ENCODE data around the gene AOC3. TPM values are rescaled to one million over a fixed set of nuclear protein-coding genes. Genes with fewer than 3 reads are reported as not detected.

The AOC3 gene
- polyA plus RNA-seq, 1 donor: 14.8 TPM

- H3K27me3 ChIP-seq (ENCODE audit: control insufficient read depth, insufficient read depth, low read length): no peaks in the 10 kb centered on the region
- no peak for DNase-seq
- WGBS (ENCODE audit: insufficient coverage, low lambda C conversion rate): no CpG with 5 or more reads among the region's 7 CpGs
- no peaks in the 10 kb centered on the region for H3K9me3 ChIP-seq (ENCODE audit: control insufficient read depth, low read depth, low read length)
- H3K4me1 ChIP-seq (ENCODE audit: control insufficient read depth, insufficient read depth, low read length): no peaks in the 10 kb centered on the region
- H3K36me3 ChIP-seq (ENCODE audit: control insufficient read depth, insufficient read depth, low read length): peaks cover 46% of the 10 kb centered on the region
- no peak overlapping the region for H3K27ac ChIP-seq (ENCODE audit: low read length)
- H3K4me3 ChIP-seq (ENCODE audit: low read length): no peak overlapping the region
Observed at GRCh38 chr17:42821176-42821575, 29.8 kb upstream of the AOC3 start.

GRCh38 chr17:42827472-42827871, 23.5 kb upstream of the AOC3 start:
- Histone ChIP-seq H3K27me3 (ENCODE audit: control insufficient read depth, insufficient read depth, low read length) (no peaks in the 10 kb centered on the region), H3K4me3 (ENCODE audit: low read length) (no peak overlapping the region), H3K9me3 (ENCODE audit: control insufficient read depth, low read depth, low read length) (no peaks in the 10 kb centered on the region), H3K4me1 (ENCODE audit: control insufficient read depth, insufficient read depth, low read length) (no peaks in the 10 kb centered on the region), H3K36me3 (ENCODE audit: control insufficient read depth, insufficient read depth, low read length) (no peaks in the 10 kb centered on the region), H3K27ac (ENCODE audit: low read length) (no peak overlapping the region)
- DNase-seq: no peak
- no CpG with 5 or more reads among the region's 1 CpG for WGBS (ENCODE audit: insufficient coverage, low lambda C conversion rate)

- DNase-seq: no peak
- Histone ChIP-seq H3K4me1 (ENCODE audit: control insufficient read depth, insufficient read depth, low read length) (no peaks in the 10 kb centered on the region), H3K9me3 (ENCODE audit: control insufficient read depth, low read depth, low read length) (no peaks in the 10 kb centered on the region), H3K36me3 (ENCODE audit: control insufficient read depth, insufficient read depth, low read length) (peaks cover 4% of the 10 kb centered on the region), H3K4me3 (ENCODE audit: low read length) (no peak overlapping the region), H3K27ac (ENCODE audit: low read length) (no peak overlapping the region), H3K27me3 (ENCODE audit: control insufficient read depth, insufficient read depth, low read length) (no peaks in the 10 kb centered on the region)
Observed at GRCh38 chr17:42830971-42831370, 20.0 kb upstream of the AOC3 start.

GRCh38 chr17:42832213-42832933, 18.6 kb upstream of the AOC3 start:
- peak overlapping the region; percentile 71 for H3K27ac ChIP-seq (ENCODE audit: low read length)
- no peaks in the 10 kb centered on the region for H3K9me3 ChIP-seq (ENCODE audit: control insufficient read depth, low read depth, low read length)
- H3K4me3 ChIP-seq (ENCODE audit: low read length): peak overlapping the region; percentile 97
- peaks cover 13% of the 10 kb centered on the region for H3K36me3 ChIP-seq (ENCODE audit: control insufficient read depth, insufficient read depth, low read length)
- DNase-seq: no peak
- H3K27me3 ChIP-seq (ENCODE audit: control insufficient read depth, insufficient read depth, low read length): no peaks in the 10 kb centered on the region
- no peaks in the 10 kb centered on the region for H3K4me1 ChIP-seq (ENCODE audit: control insufficient read depth, insufficient read depth, low read length)
- WGBS (ENCODE audit: insufficient coverage, low lambda C conversion rate): 95% methylated on average over 4 of the region's 9 CpGs

GRCh38 chr17:42832934-42833766, 17.8 kb upstream of the AOC3 start, which contains the start of gene PSME3:
Gene PSME3, plus strand, starts transcription at chr17:42833397. Its CDS starts 235 bp downstream, at chr17:42833632.
- no peaks in the 10 kb centered on the region for H3K4me1 ChIP-seq (ENCODE audit: control insufficient read depth, insufficient read depth, low read length)
- peaks cover 20% of the 10 kb centered on the region for H3K36me3 ChIP-seq (ENCODE audit: control insufficient read depth, insufficient read depth, low read length)
- peak within 1 kb of the TSS; percentile 97 for H3K4me3 ChIP-seq (ENCODE audit: low read length)
- no peaks in the 10 kb centered on the region for H3K27me3 ChIP-seq (ENCODE audit: control insufficient read depth, insufficient read depth, low read length)
- H3K9me3 ChIP-seq (ENCODE audit: control insufficient read depth, low read depth, low read length): no peaks in the 10 kb centered on the region
- peak; percentile 85 to 96 for DNase-seq
- no CpG with 5 or more reads among the region's 71 CpGs for WGBS (ENCODE audit: insufficient coverage, low lambda C conversion rate)
- peak within 1 kb of the TSS; percentile 71 for H3K27ac ChIP-seq (ENCODE audit: low read length)

- Histone ChIP-seq H3K27ac (ENCODE audit: low read length) (peak overlapping the region; percentile 71), H3K4me1 (ENCODE audit: control insufficient read depth, insufficient read depth, low read length) (no peaks in the 10 kb centered on the region), H3K36me3 (ENCODE audit: control insufficient read depth, insufficient read depth, low read length) (peaks cover 28% of the 10 kb centered on the region), H3K27me3 (ENCODE audit: control insufficient read depth, insufficient read depth, low read length) (no peaks in the 10 kb centered on the region), H3K4me3 (ENCODE audit: low read length) (peak overlapping the region; percentile 97), H3K9me3 (ENCODE audit: control insufficient read depth, low read depth, low read length) (no peaks in the 10 kb centered on the region)
- no CpG with 5 or more reads among the region's 18 CpGs for WGBS (ENCODE audit: insufficient coverage, low lambda C conversion rate)
- DNase-seq: no peak
Observed at GRCh38 chr17:42833767-42834422, 17.1 kb upstream of the AOC3 start.

GRCh38 chr17:42835732-42836131, 15.3 kb upstream of the AOC3 start:
- Histone ChIP-seq H3K36me3 (ENCODE audit: control insufficient read depth, insufficient read depth, low read length) (peaks cover 42% of the 10 kb centered on the region), H3K4me1 (ENCODE audit: control insufficient read depth, insufficient read depth, low read length) (no peaks in the 10 kb centered on the region), H3K4me3 (ENCODE audit: low read length) (no peak overlapping the region), H3K9me3 (ENCODE audit: control insufficient read depth, low read depth, low read length) (no peaks in the 10 kb centered on the region), H3K27me3 (ENCODE audit: control insufficient read depth, insufficient read depth, low read length) (no peaks in the 10 kb centered on the region), H3K27ac (ENCODE audit: low read length) (no peak overlapping the region)
- no CpG with 5 or more reads among the region's 6 CpGs for WGBS (ENCODE audit: insufficient coverage, low lambda C conversion rate)
- no peak for DNase-seq

- DNase-seq: no peak
- Histone ChIP-seq H3K27ac (ENCODE audit: low read length) (no peak overlapping the region), H3K27me3 (ENCODE audit: control insufficient read depth, insufficient read depth, low read length) (no peaks in the 10 kb centered on the region), H3K4me3 (ENCODE audit: low read length) (no peak overlapping the region), H3K9me3 (ENCODE audit: control insufficient read depth, low read depth, low read length) (no peaks in the 10 kb centered on the region), H3K36me3 (ENCODE audit: control insufficient read depth, insufficient read depth, low read length) (peaks cover 72% of the 10 kb centered on the region), H3K4me1 (ENCODE audit: control insufficient read depth, insufficient read depth, low read length) (no peaks in the 10 kb centered on the region)
- 92% methylated on average over 4 of the region's 11 CpGs for WGBS (ENCODE audit: insufficient coverage, low lambda C conversion rate)
Observed at GRCh38 chr17:42841975-42842685, 8.9 kb upstream of the AOC3 start.

- no peak overlapping the region for H3K27ac ChIP-seq (ENCODE audit: low read length)
- no peaks in the 10 kb centered on the region for H3K9me3 ChIP-seq (ENCODE audit: control insufficient read depth, low read depth, low read length)
- H3K36me3 ChIP-seq (ENCODE audit: control insufficient read depth, insufficient read depth, low read length): peaks cover 59% of the 10 kb centered on the region
- WGBS (ENCODE audit: insufficient coverage, low lambda C conversion rate): no CpG with 5 or more reads among the region's 6 CpGs
- DNase-seq: peak; percentile 48 to 51
- H3K4me1 ChIP-seq (ENCODE audit: control insufficient read depth, insufficient read depth, low read length): no peaks in the 10 kb centered on the region
- no peak overlapping the region for H3K4me3 ChIP-seq (ENCODE audit: low read length)
- no peaks in the 10 kb centered on the region for H3K27me3 ChIP-seq (ENCODE audit: control insufficient read depth, insufficient read depth, low read length)
Observed at GRCh38 chr17:42843358-42843934, 7.6 kb upstream of the AOC3 start.

GRCh38 chr17:42844271-42844670, 6.7 kb upstream of the AOC3 start, which contains the start of gene AOC2:
Gene AOC2, plus strand, starts transcription at chr17:42844580. Its CDS starts 47 bp downstream, at chr17:42844627.
- Histone ChIP-seq H3K4me3 (ENCODE audit: low read length) (no peak within 1 kb of the TSS), H3K27ac (ENCODE audit: low read length) (no peak within 1 kb of the TSS), H3K9me3 (ENCODE audit: control insufficient read depth, low read depth, low read length) (no peaks in the 10 kb centered on the region), H3K27me3 (ENCODE audit: control insufficient read depth, insufficient read depth, low read length) (no peaks in the 10 kb centered on the region), H3K4me1 (ENCODE audit: control insufficient read depth, insufficient read depth, low read length) (no peaks in the 10 kb centered on the region), H3K36me3 (ENCODE audit: control insufficient read depth, insufficient read depth, low read length) (peaks cover 51% of the 10 kb centered on the region)
- no peak for DNase-seq
- WGBS (ENCODE audit: insufficient coverage, low lambda C conversion rate): no CpG with 5 or more reads among the region's 4 CpGs

All from large intestine (tissue), 3 donors.